CD4-positive, alpha-beta T cell treated with Interleukin-6 for 4 hours (primary cell): ENCODE data around the gene CCDC85C.

Experiments used
- DNase-seq: peaks from one replicate; pipeline ENCODE4 v3.0.0-alpha.2; 2020; ENCODE audit warnings: mixed read lengths

The CCDC85C gene

GRCh38 chr14:99604766-99605298, 825 bp upstream of the CCDC85C start:
- peak; percentile 41 for DNase-seq

GRCh38 chr14:99604278-99604765, 315 bp upstream of the CCDC85C start:
- peak; percentile 96 for DNase-seq

- DNase-seq = no peak
These were observed 1.1 kb downstream of the CCDC85C start for GRCh38 chr14:99602788-99603415.

GRCh38 chr14:99602054-99602787, 1.8 kb downstream of the CCDC85C start:
- no peak for DNase-seq

GRCh38 chr14:99601361-99601831, 2.6 kb downstream of the CCDC85C start:
- no peak for DNase-seq

GRCh38 chr14:99600232-99600888, 3.6 kb downstream of the CCDC85C start:
- no peak for DNase-seq

- no peak for DNase-seq
These were observed 4.6 kb downstream of the CCDC85C start for GRCh38 chr14:99599393-99599792.

- no peak for DNase-seq
These were observed 5.2 kb downstream of the CCDC85C start for GRCh38 chr14:99598774-99599173.

GRCh38 chr14:99597911-99598600, 6.0 kb downstream of the CCDC85C start:
- no peak for DNase-seq

GRCh38 chr14:99596772-99597171, 7.2 kb downstream of the CCDC85C start:
- no peak for DNase-seq

- no peak for DNase-seq
These were observed 7.9 kb downstream of the CCDC85C start for GRCh38 chr14:99596071-99596627.

GRCh38 chr14:99595524-99595923, 8.5 kb downstream of the CCDC85C start:
- no peak for DNase-seq

GRCh38 chr14:99595034-99595433, 9.0 kb downstream of the CCDC85C start:
- DNase-seq = peak; percentile 43

GRCh38 chr14:99593971-99594841, 9.8 kb downstream of the CCDC85C start:
- DNase-seq = no peak

GRCh38 chr14:99592933-99593753, 10.9 kb downstream of the CCDC85C start:
- DNase-seq = no peak

GRCh38 chr14:99592394-99592793, 11.6 kb downstream of the CCDC85C start:
- no peak for DNase-seq

- no peak for DNase-seq
These were observed 13.1 kb downstream of the CCDC85C start for GRCh38 chr14:99590746-99591555.

- DNase-seq = no peak
These were observed 14.1 kb downstream of the CCDC85C start for GRCh38 chr14:99589651-99590530.

- DNase-seq = no peak
These were observed 15.0 kb downstream of the CCDC85C start for GRCh38 chr14:99589031-99589441.
